Fibroblast of mammary gland (primary cell): ENCODE data around the gene CTTN.

Source experiments
- DNase-seq: peaks from one replicate; pipeline ENCODE4 v3.0.0-alpha.2; 2010; ENCODE audit warnings: low read depth
- H3K4me3 ChIP-seq: 2 replicates; pipeline ENCODE4 v1.5.1; 2011; ENCODE audit warnings: low read depth, mild to moderate bottlenecking, low read length, moderate library complexity; ENCODE audit not compliant: control insufficient read depth
- TF ChIP-seq, protein P1 (sequence below): conservative IDR thresholded peaks from 2 replicates; pipeline ENCODE4 v1.5.1; 2011; ENCODE audit warnings: low read depth, low read length, inconsistent platforms; ENCODE audit not compliant: control insufficient read depth, insufficient read depth

Gene CTTN

DNA sequence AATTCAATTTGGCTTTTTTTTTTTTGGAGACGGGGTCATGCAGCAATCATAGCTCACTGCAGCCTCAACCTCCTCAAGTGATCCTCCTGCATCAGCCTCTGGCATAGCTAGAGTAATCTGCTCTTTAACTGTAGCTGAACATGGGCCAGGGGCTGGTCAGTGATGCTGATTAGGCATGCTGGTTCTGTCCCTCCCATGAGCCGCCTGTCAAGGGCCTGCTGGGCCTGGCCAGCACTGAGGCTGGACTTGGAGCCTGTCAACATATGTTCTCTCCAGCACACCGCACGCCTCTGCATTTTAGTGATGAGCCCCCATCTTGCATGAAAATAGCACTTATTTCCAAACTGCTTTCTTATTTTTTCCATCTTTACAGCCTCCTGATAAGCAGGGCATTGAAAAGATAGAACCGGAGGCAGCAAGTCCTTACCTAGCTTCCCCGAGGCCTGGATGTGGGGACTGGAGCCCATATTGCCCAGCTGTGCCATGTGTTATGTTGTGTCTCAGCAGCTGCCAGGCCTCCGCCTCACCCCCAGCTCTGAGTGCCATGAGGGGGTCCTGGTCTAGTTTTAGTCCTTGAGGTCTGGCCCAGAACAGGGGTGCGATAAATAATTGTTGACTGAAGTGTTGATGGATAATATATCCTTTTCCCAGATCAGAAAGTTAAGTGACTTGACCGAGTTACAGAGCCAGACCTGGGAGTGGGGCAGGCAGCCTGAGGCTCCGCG, 80.0 kb downstream of the CTTN start:
- no peak for DNase-seq
- no peak overlapping the region for H3K4me3 ChIP-seq
- TF ChIP-seq, protein P1, sequence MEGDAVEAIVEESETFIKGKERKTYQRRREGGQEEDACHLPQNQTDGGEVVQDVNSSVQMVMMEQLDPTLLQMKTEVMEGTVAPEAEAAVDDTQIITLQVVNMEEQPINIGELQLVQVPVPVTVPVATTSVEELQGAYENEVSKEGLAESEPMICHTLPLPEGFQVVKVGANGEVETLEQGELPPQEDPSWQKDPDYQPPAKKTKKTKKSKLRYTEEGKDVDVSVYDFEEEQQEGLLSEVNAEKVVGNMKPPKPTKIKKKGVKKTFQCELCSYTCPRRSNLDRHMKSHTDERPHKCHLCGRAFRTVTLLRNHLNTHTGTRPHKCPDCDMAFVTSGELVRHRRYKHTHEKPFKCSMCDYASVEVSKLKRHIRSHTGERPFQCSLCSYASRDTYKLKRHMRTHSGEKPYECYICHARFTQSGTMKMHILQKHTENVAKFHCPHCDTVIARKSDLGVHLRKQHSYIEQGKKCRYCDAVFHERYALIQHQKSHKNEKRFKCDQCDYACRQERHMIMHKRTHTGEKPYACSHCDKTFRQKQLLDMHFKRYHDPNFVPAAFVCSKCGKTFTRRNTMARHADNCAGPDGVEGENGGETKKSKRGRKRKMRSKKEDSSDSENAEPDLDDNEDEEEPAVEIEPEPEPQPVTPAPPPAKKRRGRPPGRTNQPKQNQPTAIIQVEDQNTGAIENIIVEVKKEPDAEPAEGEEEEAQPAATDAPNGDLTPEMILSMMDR = no peak

GRCh38 chr11:70480711-70481110, 82.4 kb downstream of the CTTN start:
- TF ChIP-seq, protein P1 = no peak
- H3K4me3 ChIP-seq = no peak overlapping the region
- no peak for DNase-seq

- TF ChIP-seq, protein P1 = no peak
- no peak overlapping the region for H3K4me3 ChIP-seq
- peak; percentile 88 for DNase-seq
These were observed 83.5 kb downstream of the CTTN start for GRCh38 chr11:70481625-70482528.

DNA sequence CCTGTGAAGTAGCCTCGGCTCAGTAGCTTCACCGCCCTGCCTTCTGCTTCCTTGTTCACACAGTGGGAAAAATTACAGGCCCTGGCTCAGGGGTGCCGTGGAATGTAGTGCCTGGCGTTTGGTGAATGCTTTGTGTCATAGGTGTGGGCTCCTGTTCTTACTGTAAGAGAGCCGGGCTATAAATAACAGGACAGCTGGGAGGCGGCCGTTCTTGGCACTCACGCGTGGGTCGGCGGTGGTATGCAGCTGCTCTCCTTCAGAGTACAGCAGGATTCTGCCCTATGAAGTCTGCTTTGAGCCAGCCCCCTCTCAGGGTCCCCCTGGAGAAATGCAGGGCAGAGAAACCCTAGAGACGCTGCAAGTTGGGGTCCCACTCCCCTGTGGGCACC, 84.2 kb downstream of the CTTN start:
- TF ChIP-seq, protein P1 = no peak
- DNase-seq = no peak
- H3K4me3 ChIP-seq = no peak overlapping the region

GRCh38 chr11:70483077-70483861, 84.9 kb downstream of the CTTN start:
- no peak overlapping the region for H3K4me3 ChIP-seq
- DNase-seq = peak; percentile 74
- TF ChIP-seq, protein P1 = peak; percentile 60

GRCh38 chr11:70483917-70484316, 85.6 kb downstream of the CTTN start:
- TF ChIP-seq, protein P1 = no peak
- DNase-seq = no peak
- H3K4me3 ChIP-seq = no peak overlapping the region
